Skeletal muscle tissue (tissue), 4 donors: ENCODE measurements around the gene BMF. TPM values are rescaled to one million over a fixed set of nuclear protein-coding genes. Genes with fewer than 3 reads are reported as not detected.
"Not testable (repeated sequence)": the region's sequence is repeated elsewhere in the genome, so short reads cannot be mapped to it uniquely, and the experiment has no call there.

Experiments used
- H3K27ac ChIP-seq: one replicate; pipeline ENCODE4 v1.7.0; 2013; ENCODE audit warnings: mild to moderate bottlenecking, low read depth, low read length, inconsistent platforms
- H3K27me3 ChIP-seq, 3 donors: one replicate each; pipeline ENCODE4 v1.7.0; 2013; ENCODE audit warnings: low read length in 3 of 3; ENCODE audit not compliant: control insufficient read depth in 3 of 3, insufficient read depth in 3 of 3
- H3K36me3 ChIP-seq, 3 donors: one replicate each; pipeline ENCODE4 v1.7.0; 2013; ENCODE audit warnings: low read length in 3 of 3; ENCODE audit not compliant: control insufficient read depth in 3 of 3, insufficient read depth in 3 of 3
- H3K4me1 ChIP-seq, 3 donors: one replicate each; pipeline ENCODE4 v1.7.0; 2013; ENCODE audit warnings: low read length in 3 of 3, mild to moderate bottlenecking in 3 of 3; ENCODE audit not compliant: control insufficient read depth in 3 of 3, insufficient read depth in 3 of 3
- H3K4me3 ChIP-seq, 3 donors: one replicate each; pipeline ENCODE4 v1.7.0; 2013; ENCODE audit warnings: low read length in 3 of 3
- H3K9ac ChIP-seq, 3 donors: one replicate each; pipeline ENCODE4 v1.7.0; 2013; ENCODE audit warnings: low read length in 3 of 3, mild to moderate bottlenecking in 3 of 3, moderate library complexity in 2 of 3, low read depth in 1 of 3
- H3K9me3 ChIP-seq, 3 donors: one replicate each; pipeline ENCODE4 v1.7.0; 2013; ENCODE audit warnings: low read length in 3 of 3; ENCODE audit not compliant: control insufficient read depth in 3 of 3
- total RNA-seq: library from RNA; depleted of rRNA; stranded (reverse); fragments of >200 nt; gene quantifications from one replicate; pipeline ENCODE4 v1.2.3, GENCODE V29; 2014
- donor health status: Osteomylitis.

The BMF gene
- total RNA-seq, 1 donor from 2014 or later = 8.4 TPM

- H3K36me3 ChIP-seq = no peaks in the 10 kb centered on the region
- no peak overlapping the region for H3K4me3 ChIP-seq
- H3K9me3 ChIP-seq = no peaks in the 10 kb centered on the region
- H3K27me3 ChIP-seq = no peaks in the 10 kb centered on the region
- H3K9ac ChIP-seq = no peak overlapping the region
- no peak overlapping the region for H3K27ac ChIP-seq
- H3K4me1 ChIP-seq = no peaks in the 10 kb centered on the region
These were observed 33.7 kb upstream of the BMF start for GRCh38 chr15:40142428-40142827.

- H3K4me1 ChIP-seq, H3K36me3 ChIP-seq, H3K9me3 ChIP-seq, H3K27me3 ChIP-seq, H3K27ac ChIP-seq, H3K9ac ChIP-seq, H3K4me3 ChIP-seq: not testable (repeated sequence)
These were observed 29.5 kb upstream of the BMF start for GRCh38 chr15:40138201-40138570.

- no peak overlapping the region for H3K4me3 ChIP-seq
- no peaks in the 10 kb centered on the region for H3K27me3 ChIP-seq
- H3K27ac ChIP-seq = no peak overlapping the region
- H3K9me3 ChIP-seq = no peaks in the 10 kb centered on the region
- H3K36me3 ChIP-seq = no peaks in the 10 kb centered on the region
- no peak overlapping the region for H3K9ac ChIP-seq
- H3K4me1 ChIP-seq = no peaks in the 10 kb centered on the region
These were observed 28.9 kb upstream of the BMF start for GRCh38 chr15:40137303-40138200.

GRCh38 chr15:40136470-40137302 lies 28.0 kb upstream of the BMF start:
- Histone ChIP-seq H3K4me1 (no peaks in the 10 kb centered on the region), H3K36me3 (no peaks in the 10 kb centered on the region), H3K9me3 (no peaks in the 10 kb centered on the region), H3K27ac (no peak overlapping the region), H3K27me3 (peaks cover 3 to 5% (median 4%) of the 10 kb centered on the region in 3 donors), H3K4me3 (no peak overlapping the region), H3K9ac (no peak overlapping the region)

- H3K4me1 ChIP-seq, H3K36me3 ChIP-seq, H3K9ac ChIP-seq, H3K27ac ChIP-seq, H3K27me3 ChIP-seq, H3K4me3 ChIP-seq, H3K9me3 ChIP-seq: not testable (repeated sequence)
These were observed 27.3 kb upstream of the BMF start for GRCh38 chr15:40135846-40136450.

GRCh38 chr15:40134885-40135284 lies 26.2 kb upstream of the BMF start:
- no peak overlapping the region for H3K4me3 ChIP-seq
- no peaks in the 10 kb centered on the region for H3K9me3 ChIP-seq
- no peaks in the 10 kb centered on the region for H3K36me3 ChIP-seq
- no peak overlapping the region for H3K27ac ChIP-seq
- H3K27me3 ChIP-seq = peaks cover 4 to 7% (median 7%) of the 10 kb centered on the region in 3 donors
- H3K9ac ChIP-seq = no peak overlapping the region
- H3K4me1 ChIP-seq = no peaks in the 10 kb centered on the region

- no peaks in the 10 kb centered on the region for H3K9me3 ChIP-seq
- H3K27ac ChIP-seq = no peak overlapping the region
- H3K4me3 ChIP-seq = no peak overlapping the region
- no peaks in the 10 kb centered on the region for H3K36me3 ChIP-seq
- H3K27me3 ChIP-seq = peaks cover 5 to 16% (median 7%) of the 10 kb centered on the region in 3 donors
- no peak overlapping the region for H3K9ac ChIP-seq
- H3K4me1 ChIP-seq = no peaks in the 10 kb centered on the region
These were observed 24.9 kb upstream of the BMF start for GRCh38 chr15:40133544-40133943.

- H3K9me3 ChIP-seq = no peaks in the 10 kb centered on the region
- peaks cover 7 to 18% (median 10%) of the 10 kb centered on the region in 3 donors for H3K27me3 ChIP-seq
- no peaks in the 10 kb centered on the region for H3K36me3 ChIP-seq
- no peak overlapping the region for H3K4me3 ChIP-seq
- H3K4me1 ChIP-seq = no peaks in the 10 kb centered on the region
- H3K9ac ChIP-seq = no peak overlapping the region
- H3K27ac ChIP-seq = no peak overlapping the region
These were observed 22.3 kb upstream of the BMF start for GRCh38 chr15:40130799-40131502.

GRCh38 chr15:40130118-40130517 lies 21.4 kb upstream of the BMF start:
- H3K27me3 ChIP-seq = peaks cover 7 to 18% (median 10%) of the 10 kb centered on the region in 3 donors
- H3K27ac ChIP-seq = no peak overlapping the region
- no peaks in the 10 kb centered on the region for H3K9me3 ChIP-seq
- H3K9ac ChIP-seq = no peak overlapping the region
- H3K4me1 ChIP-seq = no peaks in the 10 kb centered on the region
- no peak overlapping the region for H3K4me3 ChIP-seq
- H3K36me3 ChIP-seq = no peaks in the 10 kb centered on the region
